Measurements from ENCODE around the gene SSBP4. TPM values are rescaled to one million over a fixed set of nuclear protein-coding genes. Genes with fewer than 3 reads are reported as not detected.

The SSBP4 gene
- total RNA-seq, 1 donor: 56.1 TPM

- TF ChIP-seq CTCF (IDR thresholded peaks at IDR 0.05; ENCODE audit: insufficient read depth, low read depth, low read length): no peak
- no peak overlapping the region for H3K4me3 ChIP-seq (ENCODE audit: low read depth, low read length)
- DNase-seq (ENCODE audit: low read depth): no peak
These were observed 8.0 kb downstream of the SSBP4 start for GRCh38 chr19:18427080-18427742.

- H3K4me3 ChIP-seq (ENCODE audit: low read depth, low read length): no peak overlapping the region
- DNase-seq (ENCODE audit: low read depth): no peak
- TF ChIP-seq CTCF (IDR thresholded peaks at IDR 0.05; ENCODE audit: insufficient read depth, low read depth, low read length): no peak
These were observed 8.5 kb downstream of the SSBP4 start for GRCh38 chr19:18427743-18428113.

- TF ChIP-seq CTCF (IDR thresholded peaks at IDR 0.05; ENCODE audit: insufficient read depth, low read depth, low read length): no peak
- no peak overlapping the region for H3K4me3 ChIP-seq (ENCODE audit: low read depth, low read length)
- no peak for DNase-seq (ENCODE audit: low read depth)
These were observed 9.1 kb downstream of the SSBP4 start for GRCh38 chr19:18428173-18428786.

DNA sequence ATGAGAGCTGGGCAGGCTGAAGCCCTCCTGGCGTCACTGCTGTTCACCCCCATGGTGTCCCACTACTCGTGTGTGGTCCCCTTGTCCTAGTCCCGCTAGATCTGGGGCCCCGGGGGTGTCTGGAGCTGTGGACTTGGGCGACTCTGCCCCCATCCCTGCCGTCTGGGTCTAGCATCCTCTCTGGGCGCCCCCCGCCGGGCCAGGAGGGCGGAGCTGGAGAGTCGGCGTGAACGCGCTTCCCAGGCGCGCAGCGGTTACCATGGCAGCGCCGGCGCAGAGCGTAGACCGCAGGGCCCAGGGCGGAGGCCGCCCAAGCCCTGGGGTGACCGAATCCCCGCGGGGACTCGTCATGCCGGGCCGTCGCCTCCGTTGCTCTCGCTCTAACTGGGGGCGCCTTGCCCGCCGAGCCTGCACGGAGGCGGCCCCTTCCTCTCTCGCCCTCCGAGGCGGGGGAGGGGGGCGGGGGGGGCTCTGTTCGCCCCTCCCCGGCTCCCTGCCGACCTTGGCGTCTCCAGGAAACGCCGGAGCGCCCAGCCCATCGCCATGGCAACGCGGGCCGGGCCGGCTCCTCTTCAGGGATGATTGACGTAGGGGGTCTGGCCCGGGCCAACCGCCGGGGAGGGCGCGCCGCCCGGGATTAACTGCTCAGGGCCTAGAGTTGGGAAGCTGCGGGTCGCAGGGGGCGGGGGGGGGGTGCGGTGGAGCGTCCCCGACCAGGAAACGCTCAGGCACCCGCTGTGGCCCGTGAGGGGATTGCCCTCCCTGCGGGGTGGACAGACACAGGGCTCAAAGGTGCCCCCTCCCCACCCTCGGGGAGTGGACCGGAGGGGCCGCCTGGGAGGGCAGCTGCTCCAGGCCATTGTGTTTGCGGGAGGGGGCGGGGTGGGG lies 9.8 kb downstream of the SSBP4 start:
- TF ChIP-seq CTCF (IDR thresholded peaks at IDR 0.05; ENCODE audit: insufficient read depth, low read depth, low read length): peak; percentile 12
- peak; percentile 84 for DNase-seq (ENCODE audit: low read depth)
- peak overlapping the region; percentile 47 for H3K4me3 ChIP-seq (ENCODE audit: low read depth, low read length)

- no peak for DNase-seq (ENCODE audit: low read depth)
- no peak for TF ChIP-seq CTCF (IDR thresholded peaks at IDR 0.05; ENCODE audit: insufficient read depth, low read depth, low read length)
- H3K4me3 ChIP-seq (ENCODE audit: low read depth, low read length): no peak overlapping the region
These were observed 10.7 kb downstream of the SSBP4 start for GRCh38 chr19:18429717-18430416.

DNA sequence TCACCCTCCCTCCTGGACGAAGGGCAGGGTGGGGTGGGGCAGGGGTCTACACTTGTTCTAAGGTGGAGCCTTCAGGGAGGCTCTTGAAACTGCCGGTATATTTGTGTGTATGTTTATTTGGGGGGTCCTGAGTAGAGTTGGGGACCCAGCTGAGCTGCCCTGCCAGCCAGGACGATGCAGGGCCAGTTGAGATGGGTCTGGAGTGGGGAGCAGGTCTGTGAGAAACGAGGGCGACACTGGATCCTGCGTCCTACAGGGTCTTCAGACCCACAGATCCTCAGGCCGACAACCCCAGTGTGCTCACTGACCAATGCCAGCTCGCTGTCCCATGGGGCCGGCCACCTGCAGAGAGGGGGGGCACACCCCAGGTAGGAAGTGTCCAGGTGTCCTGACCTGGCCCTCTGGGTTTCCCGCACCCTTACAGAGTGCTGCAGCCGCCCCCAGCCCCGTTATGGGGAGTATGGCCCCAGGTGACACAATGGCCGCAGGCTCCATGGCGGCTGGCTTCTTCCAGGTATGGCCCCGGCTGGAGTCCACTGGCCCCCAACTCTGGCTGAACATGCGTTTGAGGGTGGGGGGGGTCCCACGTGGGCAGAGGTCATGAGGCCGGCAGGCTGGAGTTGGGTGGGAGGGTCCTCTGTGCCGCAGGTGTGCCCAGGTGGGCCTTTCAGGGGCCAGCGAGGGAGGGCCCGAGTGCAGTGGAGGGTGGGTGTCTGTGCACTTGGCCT lies 11.4 kb downstream of the SSBP4 start:
- DNase-seq (ENCODE audit: low read depth): no peak
- H3K4me3 ChIP-seq (ENCODE audit: low read depth, low read length): no peak overlapping the region
- no peak for TF ChIP-seq CTCF (IDR thresholded peaks at IDR 0.05; ENCODE audit: insufficient read depth, low read depth, low read length)

Measured in fibroblast of villous mesenchyme (primary cell).